GM21381 (cell line): ENCODE data around the gene STT3B.

ENCODE experiments used
- ATAC-seq: cut with Tn5 transposase; IDR thresholded peaks from one replicate; pipeline ENCODE4 v1.9.1; 2021; ENCODE audit warnings: mild to moderate bottlenecking, moderate library complexity; ENCODE audit not compliant: unreplicated experiment

Gene STT3B

DNA sequence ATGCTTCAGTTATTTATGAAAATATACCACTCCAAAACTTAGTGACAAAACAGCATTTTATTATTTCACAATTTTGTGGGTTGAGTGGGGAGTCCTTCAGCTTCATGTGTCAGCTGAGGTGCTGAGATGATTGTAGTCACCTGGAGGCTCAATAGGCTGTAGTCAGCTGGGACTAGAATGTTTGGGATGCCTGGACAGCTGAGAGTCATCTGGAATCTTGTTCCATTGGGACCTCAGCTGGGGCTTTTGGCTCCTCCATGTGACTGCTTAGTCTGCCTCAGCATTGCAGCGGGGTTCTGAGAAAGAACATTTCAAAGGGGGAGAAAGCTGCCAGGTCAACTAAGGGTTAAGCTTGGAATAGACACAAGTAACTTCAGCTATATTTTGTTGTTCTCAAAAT lies 13.4 kb downstream of the STT3B start:
- no peak for ATAC-seq

DNA sequence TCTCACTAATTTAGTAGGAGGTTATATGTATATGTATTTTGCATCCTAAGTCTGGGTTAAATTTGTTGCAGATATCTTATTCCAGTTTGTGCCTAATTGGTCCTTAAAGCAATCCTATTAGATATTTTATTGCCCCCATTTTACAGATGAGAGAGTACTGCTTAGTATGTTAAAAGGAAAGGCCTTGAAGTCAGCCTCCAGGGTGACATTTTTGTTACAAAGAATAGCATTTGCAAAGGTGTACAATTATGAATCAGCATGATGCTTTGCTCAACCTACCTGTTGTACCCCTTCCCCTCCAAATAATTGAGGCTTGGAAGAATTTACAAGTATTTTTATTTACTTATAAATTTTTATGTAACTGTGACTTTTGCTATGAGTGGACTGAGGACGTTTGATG lies 14.0 kb downstream of the STT3B start:
- ATAC-seq: no peak

DNA sequence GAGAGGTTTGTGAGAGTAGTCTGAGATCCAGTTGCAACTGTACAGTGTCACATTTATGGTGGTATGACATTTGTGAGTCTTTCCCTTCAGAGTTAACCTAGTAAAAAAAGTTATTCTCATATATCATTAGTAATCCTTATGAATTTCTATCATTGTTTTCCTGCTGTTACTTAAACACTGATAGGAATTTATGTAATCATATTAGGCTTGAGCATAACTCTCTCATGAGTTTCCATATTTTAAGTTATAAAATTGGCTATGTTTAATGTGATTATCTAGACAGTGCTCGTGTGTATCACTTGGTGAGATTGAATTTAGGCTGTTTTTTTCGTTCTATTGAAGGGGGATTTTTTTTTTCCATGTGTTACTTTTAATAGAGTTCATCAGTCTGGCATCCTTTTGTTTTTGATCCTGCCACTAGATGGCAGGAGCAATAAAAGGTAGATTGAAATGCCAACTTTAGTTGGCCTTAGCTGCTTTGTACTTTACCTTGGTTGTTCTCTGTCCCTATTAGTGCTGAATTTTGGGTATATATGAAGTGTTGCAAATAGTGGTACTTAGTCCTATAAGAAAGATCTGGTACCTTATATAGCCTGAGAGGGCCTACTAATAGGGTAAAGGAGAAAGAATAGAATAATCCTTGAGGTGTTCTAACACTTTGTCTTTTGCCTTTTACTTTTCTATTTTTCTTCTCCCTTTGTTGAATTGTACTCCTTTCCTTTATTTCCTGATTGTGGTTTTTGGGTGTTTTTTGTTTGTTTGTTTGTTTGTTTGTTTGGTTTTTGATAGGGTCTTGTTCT lies 17.9 kb downstream of the STT3B start:
- no peak for ATAC-seq

DNA sequence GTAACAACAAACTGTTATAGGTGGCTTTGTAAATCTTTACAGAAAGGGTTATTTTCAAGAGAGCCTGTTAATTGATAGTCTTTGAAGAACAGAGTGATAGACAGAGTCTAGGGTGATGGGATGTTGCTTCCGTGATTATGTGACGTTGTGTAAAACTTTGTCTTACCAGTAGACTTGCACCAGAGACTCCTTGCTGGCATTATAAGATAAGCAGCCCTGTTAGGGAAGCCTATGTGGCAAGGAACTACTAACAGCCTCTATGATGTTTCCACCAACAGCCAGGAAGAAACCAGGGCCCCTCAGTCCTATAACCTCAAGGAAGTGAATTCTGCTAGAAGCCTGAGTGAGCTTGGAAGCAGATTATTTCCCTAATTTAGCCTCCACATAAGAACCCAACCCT lies 18.9 kb downstream of the STT3B start:
- no peak for ATAC-seq

DNA sequence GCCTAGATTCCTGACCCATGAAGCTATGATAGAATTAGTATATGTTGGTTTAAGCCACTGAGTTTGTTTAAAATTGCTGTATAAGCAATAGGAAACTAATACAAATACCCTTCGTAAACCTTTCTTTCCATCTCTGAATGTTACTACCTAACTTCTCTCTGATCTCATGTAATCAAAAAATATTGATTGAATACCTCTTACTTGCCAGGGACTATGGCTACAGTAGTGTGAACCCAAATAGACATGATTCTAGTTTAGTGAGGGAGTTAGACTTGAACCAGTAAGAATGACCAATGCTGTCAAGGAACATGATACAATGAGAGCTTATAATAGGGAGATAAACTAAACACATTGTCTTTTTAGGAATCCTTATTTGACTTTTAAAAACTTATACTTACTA lies 19.4 kb downstream of the STT3B start:
- no peak for ATAC-seq

DNA sequence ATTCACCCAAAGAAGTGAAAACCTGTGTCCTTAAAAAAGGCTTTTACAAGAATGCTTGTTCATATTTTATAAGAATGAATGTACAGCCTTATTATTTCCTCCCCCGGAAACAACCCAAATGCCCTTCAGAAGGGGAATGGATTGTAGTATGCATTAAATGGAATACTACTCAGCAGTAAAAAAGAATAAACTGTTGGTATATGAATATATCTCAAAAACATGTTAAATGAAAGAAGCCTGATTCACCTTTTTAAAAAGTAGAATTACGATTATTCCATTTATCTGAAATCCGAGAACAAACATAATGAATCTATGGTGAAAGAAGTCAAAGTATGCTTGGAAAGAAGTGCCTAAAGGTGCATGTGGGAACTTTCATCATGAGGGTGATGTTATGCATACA lies 20.5 kb downstream of the STT3B start:
- no peak for ATAC-seq

DNA sequence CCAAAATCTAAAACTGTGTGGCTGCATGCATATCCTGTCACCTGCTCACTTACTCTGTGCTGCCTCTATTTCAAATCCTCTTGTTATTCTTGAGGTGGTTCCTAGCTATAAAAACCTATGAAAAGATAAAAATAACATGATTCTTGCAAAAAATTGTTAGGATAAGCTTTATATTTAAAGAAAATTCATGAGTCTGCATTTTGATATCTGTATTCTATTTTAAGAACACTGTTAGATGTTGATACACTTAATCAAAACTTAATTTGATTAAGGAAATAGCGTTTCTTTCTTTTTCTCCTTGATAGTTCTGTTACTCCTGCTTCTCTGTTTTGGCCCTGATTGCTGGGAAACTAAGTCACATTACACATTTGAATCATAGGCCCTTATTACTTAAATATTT lies 22.5 kb downstream of the STT3B start:
- ATAC-seq: no peak

DNA sequence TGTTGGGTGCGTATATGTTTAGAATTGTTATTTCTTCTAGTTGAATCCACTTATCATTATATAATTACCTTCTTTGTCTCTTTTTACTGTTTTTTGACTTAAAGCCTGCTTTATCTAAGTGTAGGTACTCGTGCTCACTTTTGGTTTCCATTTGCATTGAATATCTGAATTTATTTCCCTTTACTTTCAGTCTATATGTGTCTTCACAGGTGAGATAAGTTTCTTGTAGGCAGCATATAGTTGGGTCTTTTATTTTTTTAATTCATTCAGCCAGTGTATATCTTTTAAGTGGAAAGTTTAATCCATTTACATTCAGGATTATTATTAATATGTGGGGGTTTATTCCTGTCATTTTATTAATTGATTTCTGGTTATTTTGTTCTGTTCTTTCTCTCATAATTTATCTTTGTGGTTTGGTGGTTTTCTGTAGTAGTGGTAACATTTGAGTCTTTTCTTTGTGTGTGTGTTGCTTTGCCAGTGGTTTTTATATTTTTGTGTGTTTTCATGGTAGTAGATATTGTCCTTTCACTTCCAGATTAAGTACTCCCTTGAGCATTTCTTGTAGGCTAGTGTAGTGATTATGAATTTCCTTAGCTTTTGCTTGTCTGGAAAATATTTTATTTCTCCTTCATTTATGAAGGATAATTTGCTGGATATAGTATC lies 27.3 kb downstream of the STT3B start:
- no peak for ATAC-seq

DNA sequence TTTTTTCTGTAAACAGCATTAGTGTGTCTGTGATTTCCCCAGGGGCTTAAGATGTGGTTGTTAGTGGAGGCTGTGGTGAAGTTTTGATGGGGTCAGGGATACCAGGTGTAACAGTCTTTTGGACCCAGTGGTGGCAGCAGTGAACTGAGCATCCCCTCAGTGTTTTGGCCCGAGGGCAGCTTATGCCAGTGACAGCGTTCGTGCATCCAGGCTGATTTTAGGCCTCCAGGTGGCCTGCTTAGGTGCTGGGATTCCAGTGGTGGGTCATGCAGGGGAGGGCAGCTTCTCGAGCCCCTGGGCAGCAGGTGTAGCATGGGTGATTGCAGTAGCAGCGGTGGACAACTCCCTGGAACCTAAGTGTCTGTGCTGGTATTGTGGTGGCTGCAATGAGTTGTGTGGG lies 29.2 kb downstream of the STT3B start:
- no peak for ATAC-seq

DNA sequence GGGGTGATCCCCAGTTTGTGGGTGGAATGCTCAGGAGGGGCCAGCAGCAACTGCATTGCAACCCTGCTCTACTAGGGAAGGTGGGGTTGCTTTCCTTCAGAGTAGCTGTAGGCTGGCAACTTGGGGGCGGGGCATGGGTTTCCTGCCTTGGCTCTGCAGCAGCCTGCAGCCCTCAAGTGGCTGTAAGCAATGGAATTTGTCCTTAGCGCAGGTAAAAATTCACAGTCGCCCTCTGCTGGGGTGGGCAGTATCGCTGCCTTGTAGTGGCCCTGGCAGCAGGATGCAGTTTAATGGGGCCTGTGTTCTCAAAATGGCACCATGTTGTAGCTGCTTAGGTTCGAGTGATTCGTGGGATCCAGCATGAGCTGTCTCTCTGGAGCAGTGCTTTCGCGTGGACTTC lies 29.8 kb downstream of the STT3B start:
- ATAC-seq: no peak

DNA sequence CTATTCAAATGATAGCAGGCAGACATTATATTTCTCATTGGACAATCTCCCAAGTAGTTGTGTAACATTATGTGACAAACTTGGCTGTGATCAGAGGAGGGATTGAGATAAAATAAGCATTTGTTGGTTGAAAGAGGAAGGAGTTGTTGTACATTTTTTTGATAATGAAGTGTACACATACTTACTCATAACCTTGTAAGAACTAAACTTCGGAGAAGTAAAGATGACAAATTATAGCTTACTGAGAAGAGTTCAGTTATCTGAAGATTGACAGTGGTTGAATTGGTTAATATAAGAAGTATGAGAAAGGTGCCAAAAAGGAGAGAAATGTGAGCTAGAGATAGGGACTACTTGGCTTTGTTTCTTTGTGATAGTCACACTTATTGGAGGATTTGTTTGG lies 32.6 kb downstream of the STT3B start:
- ATAC-seq: no peak

DNA sequence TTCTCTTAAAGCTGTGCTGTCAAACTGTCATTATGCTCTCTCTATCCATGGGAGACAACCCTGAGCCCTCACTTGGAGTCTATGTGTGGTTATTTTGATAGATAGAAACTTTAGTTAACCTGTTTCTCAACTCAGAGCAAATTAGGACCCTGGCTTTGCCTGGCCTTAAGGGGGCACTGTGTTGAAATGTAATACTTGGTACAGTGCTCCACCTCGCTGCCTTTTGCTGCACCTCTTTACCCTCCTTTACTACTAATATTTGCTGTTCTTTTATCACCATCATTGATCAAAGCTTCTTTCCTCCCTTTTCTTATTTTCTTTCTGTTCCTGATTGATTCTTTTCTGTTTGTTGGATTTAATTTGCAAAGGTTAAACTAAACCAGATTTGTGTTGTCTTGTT lies 34.3 kb downstream of the STT3B start:
- no peak for ATAC-seq

DNA sequence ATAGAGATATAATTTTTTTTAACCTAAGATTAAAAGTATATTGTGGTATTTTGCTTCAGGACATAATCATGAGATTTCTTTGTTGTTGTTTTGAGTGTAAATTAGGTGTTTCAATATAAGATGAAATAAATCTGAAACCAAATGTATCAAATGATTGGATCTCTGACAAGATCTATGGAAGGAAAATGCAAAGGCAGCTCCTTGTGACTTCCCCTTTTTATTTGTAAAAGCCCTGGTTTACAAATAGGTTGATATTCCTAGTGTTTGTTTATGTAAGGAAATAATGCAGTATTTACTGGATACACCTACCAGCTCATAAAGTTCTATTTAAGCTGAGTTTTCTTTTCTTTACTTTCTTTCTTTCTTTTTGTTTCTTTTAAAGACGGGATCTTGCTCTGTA lies 35.9 kb downstream of the STT3B start:
- ATAC-seq: no peak

DNA sequence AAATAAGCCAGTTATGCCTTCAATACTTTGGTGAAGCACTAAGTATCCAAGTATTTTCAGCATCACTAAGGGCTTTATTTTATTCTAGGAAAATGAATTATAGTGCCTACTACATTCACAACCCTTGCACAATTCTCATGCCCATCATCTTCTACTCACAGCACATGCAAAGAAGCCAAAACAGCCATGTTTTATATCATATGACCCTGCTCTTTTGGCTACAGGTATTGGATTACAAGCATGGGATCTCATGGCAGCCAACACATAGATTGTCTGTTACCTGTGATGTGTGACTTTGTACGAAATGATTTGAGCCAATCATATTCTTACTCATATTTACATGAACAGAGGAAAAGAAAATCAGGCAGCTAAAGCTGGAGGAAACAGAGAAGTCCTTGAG lies 38.6 kb downstream of the STT3B start:
- ATAC-seq: no peak

DNA sequence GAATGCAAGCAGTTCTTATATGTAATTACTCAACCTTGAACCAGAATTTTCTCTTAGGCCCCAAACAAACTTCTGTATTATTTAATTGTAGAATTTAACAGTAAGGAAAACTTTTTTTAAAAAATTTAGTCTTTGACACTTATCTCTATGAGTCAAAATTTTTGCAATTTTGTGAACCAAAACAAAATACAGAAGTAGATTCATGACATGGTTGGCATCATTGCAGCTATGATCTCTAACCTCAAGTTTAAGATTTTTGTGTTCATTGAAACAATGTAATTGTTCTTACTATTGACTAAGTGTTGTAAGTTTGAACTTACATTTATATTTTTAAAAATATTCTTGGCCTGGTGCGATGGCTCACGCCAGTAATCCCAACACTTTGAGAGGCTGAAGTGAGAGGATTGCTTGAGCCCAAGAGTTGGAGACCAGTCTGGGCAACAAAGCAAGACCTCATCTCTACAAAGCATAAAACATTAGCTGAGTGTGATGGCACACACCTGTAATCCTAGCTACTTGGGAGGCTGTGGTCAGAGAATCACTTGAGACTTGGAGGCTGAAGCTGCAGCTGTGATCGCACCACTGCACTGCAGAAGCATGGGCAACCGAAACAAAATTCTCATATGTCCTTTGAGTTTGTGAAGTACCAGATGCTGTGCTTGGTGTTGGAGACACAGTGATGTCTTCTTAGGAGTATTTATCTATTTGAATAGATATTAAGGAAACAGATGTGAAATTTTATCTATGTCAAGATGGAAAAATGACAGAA lies 39.7 kb downstream of the STT3B start:
- ATAC-seq: no peak

DNA sequence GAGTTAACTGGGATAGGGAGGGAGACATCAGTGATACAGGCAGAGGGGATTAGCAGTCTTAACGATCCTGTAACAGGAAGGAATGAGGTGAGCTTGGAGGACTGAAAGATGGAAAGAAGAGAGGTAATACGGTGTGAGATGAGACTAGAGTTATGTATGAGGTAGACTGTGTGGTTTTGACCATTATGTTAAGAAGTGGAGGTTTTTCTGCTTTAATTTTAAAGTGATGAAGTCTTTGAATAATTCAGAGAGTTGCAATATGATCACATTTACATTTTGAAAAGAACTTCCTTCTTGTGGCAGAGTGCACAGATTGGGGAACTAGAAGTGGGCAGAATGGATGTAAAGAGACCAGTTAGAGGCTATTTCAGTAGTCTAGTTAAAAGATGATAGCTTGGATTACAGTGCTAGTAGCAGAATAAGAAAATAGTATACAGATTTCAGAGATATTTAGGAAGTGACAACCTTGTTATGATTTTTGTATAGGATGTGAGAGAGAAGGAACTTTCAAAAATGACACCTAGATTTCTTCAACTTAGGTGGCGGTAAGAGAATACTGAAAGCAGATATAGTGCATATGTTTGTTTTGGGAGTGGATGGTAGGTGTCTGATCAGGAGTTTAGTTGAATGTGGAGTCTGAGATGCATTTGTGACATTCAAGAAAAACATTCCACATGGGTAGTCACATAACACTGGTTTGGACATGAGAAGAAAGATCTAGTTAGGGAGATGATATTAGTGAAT lies 40.5 kb downstream of the STT3B start:
- ATAC-seq: peak; percentile 44

DNA sequence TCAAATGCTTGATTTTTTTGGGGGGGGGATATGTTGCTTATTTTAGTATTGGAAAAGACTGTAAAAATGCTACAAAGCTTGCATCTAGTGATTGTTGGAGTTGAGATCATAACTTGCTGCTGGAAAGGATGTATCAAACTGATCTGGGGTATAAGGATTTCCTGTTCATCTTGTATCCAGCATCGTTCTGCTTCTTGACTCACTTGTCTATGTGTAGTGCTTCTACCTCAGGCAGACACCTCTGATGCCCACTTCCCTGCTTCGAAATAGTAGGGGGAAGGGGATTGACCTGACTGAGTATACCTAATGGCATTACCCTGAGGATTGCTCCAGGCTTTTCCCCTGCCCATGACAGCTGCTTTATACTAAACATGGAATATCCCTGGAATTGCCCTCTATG lies 42.7 kb downstream of the STT3B start:
- ATAC-seq: no peak

DNA sequence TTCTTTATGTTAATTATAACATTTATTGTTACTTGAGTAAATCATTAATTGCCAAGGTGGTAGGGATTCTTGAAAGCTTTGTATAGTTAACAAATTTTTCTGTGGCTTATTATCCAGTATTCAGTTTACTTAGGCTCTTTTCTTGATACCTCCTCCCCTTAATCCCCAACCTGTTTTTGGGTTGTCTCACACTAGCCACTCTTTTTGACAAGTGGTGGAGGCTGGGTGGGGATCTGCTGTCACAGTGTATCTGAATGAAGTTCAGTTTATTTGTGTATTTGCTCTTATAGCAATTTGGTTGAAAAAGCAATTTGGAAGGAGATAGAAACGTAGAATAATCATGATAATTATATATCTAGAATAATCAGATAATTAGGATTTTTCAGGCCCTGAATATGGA lies 43.8 kb downstream of the STT3B start:
- no peak for ATAC-seq

DNA sequence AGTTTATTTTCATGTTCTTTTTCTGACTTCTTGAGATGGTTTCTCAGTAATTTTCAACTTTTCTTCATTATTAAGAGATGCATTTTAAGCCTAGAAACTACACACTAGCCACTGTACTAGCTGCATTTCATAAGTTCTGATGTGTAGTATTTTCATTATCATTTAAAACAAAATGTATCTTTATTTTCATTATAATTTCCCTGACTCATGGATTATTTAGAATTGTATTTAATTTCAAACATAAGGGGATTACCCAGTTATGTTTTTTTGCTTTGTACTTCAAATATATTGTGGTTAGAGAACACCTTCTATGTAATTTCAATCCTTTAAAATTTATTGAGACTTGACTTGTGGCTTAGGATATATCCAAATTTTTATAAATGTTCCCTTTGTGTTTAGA lies 44.5 kb downstream of the STT3B start:
- no peak for ATAC-seq

DNA sequence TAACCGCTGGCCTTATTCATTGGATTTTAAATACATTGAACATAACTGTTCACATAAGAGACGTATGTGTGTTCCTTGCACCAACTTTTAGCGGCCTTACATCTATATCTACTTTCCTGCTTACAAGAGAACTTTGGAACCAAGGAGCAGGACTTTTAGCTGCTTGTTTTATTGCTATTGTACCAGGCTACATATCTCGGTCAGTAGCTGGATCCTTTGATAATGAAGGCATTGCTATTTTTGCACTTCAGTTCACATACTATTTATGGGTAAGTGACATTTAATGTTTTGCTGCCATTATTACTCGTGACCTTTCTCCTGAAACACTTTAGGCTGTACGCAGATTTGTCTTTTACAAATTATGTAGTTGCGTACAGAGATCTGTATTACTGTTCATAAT lies 47.1 kb downstream of the STT3B start:
- no peak for ATAC-seq

DNA sequence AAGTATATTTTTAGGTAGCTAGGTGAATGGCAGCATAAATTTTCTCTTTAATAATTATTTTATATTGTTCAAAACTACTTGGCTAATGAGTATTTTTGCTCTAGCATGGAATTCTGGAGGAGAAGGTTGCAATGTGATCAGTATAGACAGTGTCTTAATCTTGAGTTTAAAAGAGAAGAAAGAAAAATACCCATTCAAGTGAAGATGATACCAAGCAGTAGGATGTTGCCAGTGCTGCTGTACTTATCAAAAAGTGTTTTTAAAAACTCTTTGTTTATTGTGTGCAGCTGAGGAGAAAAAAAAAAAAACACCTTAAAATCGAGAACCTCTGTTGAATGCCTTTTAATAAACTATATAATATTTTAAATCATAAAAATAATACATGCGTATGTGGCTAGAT lies 47.9 kb downstream of the STT3B start:
- no peak for ATAC-seq
